Stimulated activated naive B cell treated with anti-CD40 and anti-IgM and Interleukin-4, amounts not matched to agents 10 μg/mL and 1 μg/mL and 100 μg/mL, for 72 hours (primary cell): ENCODE measurements around the gene SPECC1L.

Source experiments
- ATAC-seq, 2 donors: fragments of 150-1000 bp; cut with Tn5 transposase; replicated peaks; 2 replicates each; pipeline ENCODE4 v1.10.0; 2021; ENCODE audit warnings: moderate library complexity in 1 of 2
- DNase-seq: peaks from one replicate; pipeline ENCODE4 v3.0.0; 2021
- H3K27ac Mint-ChIP-seq: one replicate; pipeline ENCODE4 v1.8.0; 2022; ENCODE audit warnings: mild to moderate bottlenecking, mixed read lengths
- H3K27me3 Mint-ChIP-seq, 2 donors: one replicate each; pipeline ENCODE4 v1.8.0; 2022; ENCODE audit warnings: mixed read lengths in 2 of 2
- H3K36me3 Mint-ChIP-seq, 2 donors: one replicate each; pipeline ENCODE4 v1.8.0; 2022; ENCODE audit warnings: mixed read lengths in 2 of 2, mild to moderate bottlenecking in 1 of 2
- H3K4me1 Mint-ChIP-seq, 2 donors: one replicate each; pipeline ENCODE4 v1.8.0; 2022; ENCODE audit warnings: mixed read lengths in 2 of 2, mild to moderate bottlenecking in 1 of 2
- H3K4me3 Mint-ChIP-seq, 2 donors: one replicate each; pipeline ENCODE4 v1.8.0; 2022; ENCODE audit warnings: mild to moderate bottlenecking in 2 of 2, mixed read lengths in 2 of 2, moderate library complexity in 1 of 2
- H3K9me3 Mint-ChIP-seq, 2 donors: one replicate each; pipeline ENCODE4 v1.8.0; 2022; ENCODE audit warnings: mixed read lengths in 2 of 2, mild to moderate bottlenecking in 1 of 2

SPECC1L gene

GRCh38 chr22:24443668-24444067 lies 173.0 kb downstream of the SPECC1L start:
- Mint-ChIP-seq H3K27ac (peak overlapping the region; percentile 52), H3K4me1 (peaks cover 35 to 74% of the 10 kb centered on the region in 2 donors), H3K9me3 (no peaks in the 10 kb centered on the region), H3K36me3 (peaks cover 30 to 47% of the 10 kb centered on the region in 2 donors), H3K4me3 (no peak overlapping the region), H3K27me3 (no peaks in the 10 kb centered on the region)
- ATAC-seq (no peak), DNase-seq (no peak)

DNA sequence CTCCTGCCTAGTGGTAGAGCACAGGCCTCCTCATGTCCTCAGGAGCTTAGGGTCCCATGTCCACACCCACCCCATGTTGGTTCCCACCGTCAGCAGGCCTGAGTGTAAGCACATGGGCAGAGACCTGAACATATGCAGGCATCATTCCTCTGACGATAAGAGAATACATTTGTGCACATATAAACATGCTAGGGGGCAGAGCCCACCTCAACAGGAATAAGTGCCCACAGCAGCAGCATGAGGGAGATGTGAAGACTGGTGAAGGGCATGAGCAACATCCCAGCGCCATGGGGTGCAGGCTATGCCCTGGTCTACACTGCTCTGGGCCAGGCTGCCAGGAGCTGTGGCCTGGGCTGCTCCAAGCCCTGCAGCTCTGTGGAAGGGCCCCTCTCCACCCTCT lies 173.6 kb downstream of the SPECC1L start:
- no peak overlapping the region for H3K4me3 Mint-ChIP-seq
- no peaks in the 10 kb centered on the region for H3K27me3 Mint-ChIP-seq
- peaks cover 35 to 74% of the 10 kb centered on the region in 2 donors for H3K4me1 Mint-ChIP-seq
- no peak overlapping the region for H3K27ac Mint-ChIP-seq
- ATAC-seq (no peak), DNase-seq (no peak)
- H3K36me3 Mint-ChIP-seq = peaks cover 28 to 46% of the 10 kb centered on the region in 2 donors
- H3K9me3 Mint-ChIP-seq = no peaks in the 10 kb centered on the region

DNA sequence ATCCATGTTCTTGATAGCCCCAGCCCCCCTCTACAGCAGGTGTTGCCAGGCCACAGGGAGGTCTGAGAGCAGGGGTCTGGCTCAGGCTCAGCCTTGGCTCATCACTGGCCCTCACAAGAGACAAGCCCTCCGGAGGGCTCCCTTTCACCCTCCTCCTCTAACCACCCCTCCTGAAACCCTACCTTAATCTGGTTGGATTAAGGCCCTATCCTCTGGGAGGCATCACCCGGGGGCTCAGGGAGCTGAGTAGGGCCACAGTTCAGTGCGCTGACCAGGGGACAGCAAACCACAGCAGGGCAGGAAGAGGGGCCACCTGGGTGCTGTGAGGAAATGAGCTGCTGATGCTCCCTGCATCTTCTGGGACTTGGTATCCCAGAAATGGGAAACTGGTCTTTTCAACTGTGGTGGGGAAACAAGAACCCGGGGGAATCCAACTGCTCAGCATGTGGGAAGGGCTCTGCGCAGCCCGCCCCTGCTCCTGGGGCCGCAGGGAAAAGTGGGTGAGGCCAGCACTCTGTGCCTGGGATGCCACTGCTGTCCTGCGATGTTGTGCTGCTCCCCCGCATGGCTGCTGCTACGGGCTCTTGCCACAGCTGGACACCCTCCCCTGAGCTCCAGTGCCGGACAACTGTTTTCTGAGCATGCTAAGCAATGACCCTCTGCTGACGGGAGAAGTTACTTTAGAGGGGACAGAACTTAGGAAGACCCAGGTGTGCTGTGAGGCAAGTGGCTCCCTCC lies 174.3 kb downstream of the SPECC1L start:
- H3K27ac Mint-ChIP-seq = peak overlapping the region; percentile 62
- H3K36me3 Mint-ChIP-seq = peaks cover 28 to 48% of the 10 kb centered on the region in 2 donors
- no peaks in the 10 kb centered on the region for H3K9me3 Mint-ChIP-seq
- peak overlapping the region in 1 of 2 donors; percentile 17 for H3K4me3 Mint-ChIP-seq
- no peaks in the 10 kb centered on the region for H3K27me3 Mint-ChIP-seq
- peaks cover 36 to 73% of the 10 kb centered on the region in 2 donors for H3K4me1 Mint-ChIP-seq
- ATAC-seq (no peak), DNase-seq (no peak)

- peak; percentile 95 to 97 for ATAC-seq
- DNase-seq = no peak
- Mint-ChIP-seq H3K4me3 (peak overlapping the region in 1 of 2 donors; percentile 17), H3K9me3 (peaks cover 0 to 2% of the 10 kb centered on the region in 2 donors), H3K36me3 (peaks cover 24 to 47% of the 10 kb centered on the region in 2 donors), H3K4me1 (peaks cover 43 to 76% of the 10 kb centered on the region in 2 donors), H3K27me3 (no peaks in the 10 kb centered on the region), H3K27ac (peak overlapping the region; percentile 62)
Measured at GRCh38 chr22:24445481-24446259, 175.0 kb downstream of the SPECC1L start.

DNA sequence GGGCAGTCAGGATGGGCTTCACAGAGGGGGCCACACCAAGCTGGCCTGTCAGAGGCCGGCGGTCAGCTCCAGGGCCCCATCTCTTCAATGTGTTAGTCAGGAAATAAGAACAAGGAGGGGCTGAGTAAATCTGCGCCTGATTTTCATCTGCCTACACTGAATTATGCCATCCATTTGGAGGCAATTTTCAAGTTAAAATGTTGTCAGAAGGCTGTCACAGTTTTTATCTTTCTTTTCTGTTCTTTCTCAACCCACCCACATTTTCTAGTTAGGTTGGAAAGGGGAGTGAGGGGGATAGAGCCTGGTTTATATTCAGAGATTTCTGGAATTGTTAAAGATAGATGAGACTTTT lies 175.6 kb downstream of the SPECC1L start:
- Mint-ChIP-seq H3K4me3 (no peak overlapping the region), H3K27me3 (no peaks in the 10 kb centered on the region), H3K9me3 (peaks cover 0 to 2% of the 10 kb centered on the region in 2 donors), H3K4me1 (peaks cover 38 to 74% of the 10 kb centered on the region in 2 donors), H3K36me3 (peaks cover 19 to 41% of the 10 kb centered on the region in 2 donors), H3K27ac (no peak overlapping the region)
- DNase-seq (no peak), ATAC-seq (no peak)

DNA sequence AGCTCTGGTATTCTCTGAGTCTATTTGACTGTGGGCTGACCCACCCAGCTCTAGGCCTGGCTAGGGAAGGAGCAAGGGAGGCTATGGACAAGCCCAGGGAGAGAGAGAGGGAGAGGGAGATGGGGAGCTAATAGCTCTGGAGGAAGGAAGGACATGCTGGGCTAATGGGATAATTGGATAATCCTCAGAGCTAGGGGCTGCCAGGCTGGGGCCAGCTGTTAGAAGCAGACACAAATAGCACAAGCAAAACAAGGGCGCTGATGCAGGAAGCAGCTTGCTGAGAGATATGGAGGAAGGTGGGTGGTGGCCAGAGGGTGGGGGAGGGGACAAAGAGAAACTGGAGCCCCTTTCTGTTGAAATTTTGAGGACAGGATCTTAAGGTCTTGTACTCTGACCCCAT lies 180.0 kb downstream of the SPECC1L start:
- H3K4me1 Mint-ChIP-seq = peaks cover 26 to 37% of the 10 kb centered on the region in 2 donors
- H3K36me3 Mint-ChIP-seq = peaks cover 2 to 17% of the 10 kb centered on the region in 2 donors
- no peaks in the 10 kb centered on the region for H3K27me3 Mint-ChIP-seq
- H3K9me3 Mint-ChIP-seq = peaks cover 0 to 2% of the 10 kb centered on the region in 2 donors
- no peak overlapping the region for H3K4me3 Mint-ChIP-seq
- H3K27ac Mint-ChIP-seq = peak overlapping the region; percentile 79
- ATAC-seq (no peak), DNase-seq (no peak)

GRCh38 chr22:24451162-24451561 lies 180.5 kb downstream of the SPECC1L start:
- H3K4me1 Mint-ChIP-seq = peaks cover 22 to 37% of the 10 kb centered on the region in 2 donors
- H3K36me3 Mint-ChIP-seq = peaks cover 2 to 17% of the 10 kb centered on the region in 2 donors
- ATAC-seq (no peak), DNase-seq (no peak)
- H3K27ac Mint-ChIP-seq = no peak overlapping the region
- H3K4me3 Mint-ChIP-seq = no peak overlapping the region
- no peaks in the 10 kb centered on the region for H3K27me3 Mint-ChIP-seq
- H3K9me3 Mint-ChIP-seq = peaks cover 0 to 2% of the 10 kb centered on the region in 2 donors

GRCh38 chr22:24453853-24454252 lies 183.2 kb downstream of the SPECC1L start:
- Mint-ChIP-seq H3K36me3 (peaks cover 0 to 8% of the 10 kb centered on the region in 2 donors), H3K27me3 (no peaks in the 10 kb centered on the region), H3K9me3 (peaks cover 0 to 2% of the 10 kb centered on the region in 2 donors), H3K4me3 (no peak overlapping the region), H3K27ac (no peak overlapping the region), H3K4me1 (peaks cover 15 to 31% of the 10 kb centered on the region in 2 donors)
- no peak for ATAC-seq
- DNase-seq = no peak

- Mint-ChIP-seq H3K4me3 (no peak overlapping the region), H3K9me3 (peaks cover 0 to 2% of the 10 kb centered on the region in 2 donors), H3K27ac (no peak overlapping the region), H3K4me1 (peaks cover 7 to 20% of the 10 kb centered on the region in 2 donors), H3K36me3 (peaks cover 0 to 1% of the 10 kb centered on the region in 2 donors), H3K27me3 (no peaks in the 10 kb centered on the region)
- ATAC-seq = no peak
- DNase-seq = no peak
Measured at GRCh38 chr22:24455039-24455438, 184.4 kb downstream of the SPECC1L start.

DNA sequence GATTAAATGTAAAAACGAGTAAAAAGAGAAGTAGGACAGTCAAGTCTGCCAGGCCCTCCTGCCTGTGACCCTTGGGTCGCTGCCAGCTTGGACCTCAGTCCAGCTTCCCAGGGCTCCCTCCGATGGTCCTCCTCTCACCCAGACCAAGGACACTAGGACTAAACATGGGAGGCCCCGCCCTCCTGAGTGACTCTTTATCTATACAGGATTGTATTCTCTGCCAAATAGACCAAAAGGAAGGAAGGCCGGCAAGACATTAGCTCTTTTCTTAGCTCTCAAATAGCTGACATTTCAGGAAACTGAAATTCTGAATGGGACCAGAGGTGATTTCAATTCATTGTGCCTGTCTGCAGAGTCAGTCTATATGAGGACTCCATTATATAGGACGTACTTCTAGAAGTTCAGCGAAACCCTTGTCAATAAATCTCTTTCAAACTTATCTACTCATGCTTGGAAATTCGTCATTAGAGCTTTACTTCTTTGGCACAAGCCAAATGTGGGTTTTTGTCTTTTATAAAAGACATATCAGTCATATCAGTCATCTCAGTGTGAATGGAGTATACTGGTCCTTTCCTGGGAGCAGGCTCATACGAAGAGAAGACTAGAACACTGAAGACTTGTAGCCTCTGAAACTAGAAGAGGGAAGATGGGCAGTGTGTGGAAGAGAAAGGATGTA lies 185.3 kb downstream of the SPECC1L start:
- DNase-seq = no peak
- Mint-ChIP-seq H3K4me1 (peaks cover 0 to 12% of the 10 kb centered on the region in 2 donors), H3K4me3 (no peak overlapping the region), H3K36me3 (no peaks in the 10 kb centered on the region), H3K27me3 (no peaks in the 10 kb centered on the region), H3K9me3 (no peaks in the 10 kb centered on the region), H3K27ac (no peak overlapping the region)
- ATAC-seq = no peak

- Mint-ChIP-seq H3K4me3 (no peak overlapping the region), H3K27ac (no peak overlapping the region), H3K36me3 (peaks cover 0 to 3% of the 10 kb centered on the region in 2 donors), H3K4me1 (peaks cover 2 to 14% of the 10 kb centered on the region in 2 donors), H3K27me3 (no peaks in the 10 kb centered on the region), H3K9me3 (peaks cover 0 to 2% of the 10 kb centered on the region in 2 donors)
- DNase-seq (no peak), ATAC-seq (no peak)
Measured at GRCh38 chr22:24457894-24458420, 187.3 kb downstream of the SPECC1L start.

- DNase-seq (no peak), ATAC-seq (no peak)
- Mint-ChIP-seq H3K27me3 (no peaks in the 10 kb centered on the region), H3K36me3 (peaks cover 0 to 3% of the 10 kb centered on the region in 2 donors), H3K9me3 (peaks cover 3 to 6% of the 10 kb centered on the region in 2 donors), H3K27ac (no peak overlapping the region), H3K4me3 (no peak overlapping the region), H3K4me1 (peaks cover 7 to 22% of the 10 kb centered on the region in 2 donors)
Measured at GRCh38 chr22:24459911-24460310, 189.3 kb downstream of the SPECC1L start.

GRCh38 chr22:24460418-24461089 lies 189.9 kb downstream of the SPECC1L start:
- ATAC-seq (peak; percentile 29 to 30), DNase-seq (no peak)
- Mint-ChIP-seq H3K4me1 (peaks cover 7 to 19% of the 10 kb centered on the region in 2 donors), H3K36me3 (peaks cover 0 to 3% of the 10 kb centered on the region in 2 donors), H3K9me3 (peaks cover 3 to 6% of the 10 kb centered on the region in 2 donors), H3K4me3 (no peak overlapping the region), H3K27me3 (no peaks in the 10 kb centered on the region), H3K27ac (no peak overlapping the region)
